Activated B cell treated with CpG ODN at 0.5 μM for 24 hours (primary cell): ENCODE results near the gene NPTN. TPM values are rescaled to one million over a fixed set of nuclear protein-coding genes. Genes with fewer than 3 reads are reported as not detected.

Source experiments
- ATAC-seq: fragments of 200-7000 bp; cut with Tn5 transposase; one replicate; pipeline ENCODE4 v1.10.0; 2021; ENCODE audit warnings: low read depth, mild to moderate bottlenecking, moderate library complexity
- CTCF ChIA-PET: fragments of 350-600 bp; sonication (Branson Sonifier 250); formaldehyde crosslinking; loops from one replicate; lab custom pipeline; 2021; ENCODE audit warnings: antibody characterized with exemption; lab: Charles Lee
- POLR2A ChIA-PET: fragments of 350-600 bp; sonication (Branson Sonifier 250); formaldehyde crosslinking; loops from one replicate; lab custom pipeline; 2021; ENCODE audit warnings: antibody characterized with exemption; lab: Charles Lee
- DNase-seq: peaks from one replicate; pipeline ENCODE4 v3.0.0; 2022
- H3K27ac Mint-ChIP-seq: one replicate; pipeline ENCODE4 v1.8.0; 2020; ENCODE audit warnings: mixed read lengths
- H3K27me3 Mint-ChIP-seq: one replicate; pipeline ENCODE4 v1.8.0; 2021; ENCODE audit warnings: mixed read lengths
- H3K36me3 Mint-ChIP-seq: one replicate; pipeline ENCODE4 v1.8.0; 2021; ENCODE audit warnings: low read depth, mixed read lengths
- H3K4me1 Mint-ChIP-seq: one replicate; pipeline ENCODE4 v1.8.0; 2021; ENCODE audit warnings: mixed read lengths
- H3K4me3 Mint-ChIP-seq: one replicate; pipeline ENCODE4 v1.8.0; 2020; ENCODE audit warnings: mild to moderate bottlenecking, mixed read lengths
- H3K9me3 Mint-ChIP-seq: one replicate; pipeline ENCODE4 v1.8.0; 2020; ENCODE audit warnings: mixed read lengths
- CTCF ChIP-seq: fragments of 200-600 bp; IDR thresholded peaks from one replicate; pipeline ENCODE4 v1.8.0; 2022; ENCODE audit warnings: antibody characterized with exemption, mild to moderate bottlenecking
- intact Hi-C: fragments of 100-400 bp; cut with micrococcal nuclease; formaldehyde crosslinking; loops from one replicate; pipeline ENCODE4 v1.15.1; 2024
- total RNA-seq: library from RNA; stranded (reverse); gene quantifications from 2 replicates; pipeline ENCODE4 v1.2.3, GENCODE V29; 2022

Gene NPTN
- total RNA-seq, 1 donor from 2014 or later, result 36.1 TPM

GRCh38 chr15:73604477-73604876 is 28.7 kb downstream of the NPTN start:
- DNase-seq (no peak), ATAC-seq (no peak)
- Mint-ChIP-seq H3K4me3 (no peak overlapping the region), H3K4me1 (peaks cover 31% of the 10 kb centered on the region), H3K36me3 (peaks cover 14% of the 10 kb centered on the region), H3K27me3 (no peaks in the 10 kb centered on the region), H3K27ac (no peak overlapping the region), H3K9me3 (peaks cover 3% of the 10 kb centered on the region)
- CTCF ChIA-PET, result interaction anchor here (0.6 to 1.5 kb wide), 2 partner anchors 101 to 339 kb away, joined by 3 read pairs; no protein-coding TSS in a partner anchor
- no peak for TF ChIP-seq CTCF
- POLR2A ChIA-PET, result no interaction called here
- intact Hi-C loops, result no loop called here

- H3K4me3 Mint-ChIP-seq, result no peak overlapping the region
- DNase-seq (no peak), ATAC-seq (no peak)
- H3K9me3 Mint-ChIP-seq, result peaks cover 3% of the 10 kb centered on the region
- peaks cover 12% of the 10 kb centered on the region for H3K36me3 Mint-ChIP-seq
- H3K4me1 Mint-ChIP-seq, result peaks cover 23% of the 10 kb centered on the region
- H3K27ac Mint-ChIP-seq, result no peak overlapping the region
- ChIA-PET CTCF (interaction anchor here (1.6 kb wide), 1 partner anchor 34 kb away, joined by 6 read pairs; no protein-coding TSS in a partner anchor), POLR2A (no interaction called here)
- TF ChIP-seq CTCF, result no peak
- intact Hi-C loops, result no loop called here
- no peaks in the 10 kb centered on the region for H3K27me3 Mint-ChIP-seq
These were observed 30.2 kb downstream of the NPTN start for GRCh38 chr15:73602992-73603391.

- no peak for TF ChIP-seq CTCF
- H3K36me3 Mint-ChIP-seq, result peaks cover 9% of the 10 kb centered on the region
- POLR2A ChIA-PET, result no interaction called here
- CTCF ChIA-PET, result interaction anchor here (1.6 kb wide), 1 partner anchor 34 kb away, joined by 6 read pairs; no protein-coding TSS in a partner anchor
- H3K4me3 Mint-ChIP-seq, result no peak overlapping the region
- ATAC-seq (no peak), DNase-seq (no peak)
- H3K27ac Mint-ChIP-seq, result no peak overlapping the region
- no peaks in the 10 kb centered on the region for H3K27me3 Mint-ChIP-seq
- intact Hi-C loops, result no loop called here
- peaks cover 18% of the 10 kb centered on the region for H3K4me1 Mint-ChIP-seq
- peaks cover 3% of the 10 kb centered on the region for H3K9me3 Mint-ChIP-seq
These were observed 30.7 kb downstream of the NPTN start for GRCh38 chr15:73602446-73602843.

GRCh38 chr15:73601451-73602445 is 31.4 kb downstream of the NPTN start:
- Mint-ChIP-seq H3K9me3 (no peaks in the 10 kb centered on the region), H3K27me3 (no peaks in the 10 kb centered on the region), H3K4me3 (no peak overlapping the region), H3K27ac (no peak overlapping the region), H3K36me3 (peaks cover 9% of the 10 kb centered on the region), H3K4me1 (peaks cover 11% of the 10 kb centered on the region)
- ChIA-PET CTCF (interaction anchor here (2.0 kb wide), 1 partner anchor 35 kb away, joined by 7 read pairs; no protein-coding TSS in a partner anchor), POLR2A (no interaction called here)
- intact Hi-C loops, result no loop called here
- DNase-seq (no peak), ATAC-seq (no peak)
- no peak for TF ChIP-seq CTCF
